IPS DF 6.9 (cell line): ENCODE measurements around the gene KDM2A.

ENCODE experiments used
- DNase-seq: peaks from one replicate; pipeline ENCODE4 v3.0.0-alpha.2; 2013; ENCODE audit warnings: low read depth, low spot score
- H3K27ac ChIP-seq: one replicate; pipeline ENCODE4 v1.5.1; 2013; ENCODE audit warnings: low read length, control low read depth
- H3K27me3 ChIP-seq: 2 replicates; pipeline ENCODE4 v1.6.1; 2013; ENCODE audit warnings: mild to moderate bottlenecking, low read length; ENCODE audit not compliant: control insufficient read depth, insufficient read depth
- H3K36me3 ChIP-seq: 2 replicates; pipeline ENCODE4 v1.6.1; 2013; ENCODE audit warnings: low read length; ENCODE audit not compliant: control insufficient read depth, insufficient read depth
- H3K4me1 ChIP-seq: 2 replicates; pipeline ENCODE4 v1.6.1; 2013; ENCODE audit warnings: low read length; ENCODE audit not compliant: control insufficient read depth, insufficient read depth
- H3K4me3 ChIP-seq: 2 replicates; pipeline ENCODE4 v1.5.1; 2013; ENCODE audit warnings: mild to moderate bottlenecking, low read length
- H3K9me3 ChIP-seq: 2 replicates; pipeline ENCODE4 v1.6.1; 2013; ENCODE audit warnings: low read length, inconsistent platforms; ENCODE audit not compliant: control insufficient read depth, insufficient read depth
- WGBS: extraction: QIAGEN DNeasy Blood & Tissue Kit; methylation state at CpG from one replicate; pipeline ENCODE4 v1.1.7; 2013; ENCODE audit warnings: mixed read lengths, missing lambda C conversion rate; ENCODE audit not compliant: insufficient read length, insufficient coverage; 5-methylcytosine and 5-hydroxymethylcytosine counted together

The KDM2A gene

DNA sequence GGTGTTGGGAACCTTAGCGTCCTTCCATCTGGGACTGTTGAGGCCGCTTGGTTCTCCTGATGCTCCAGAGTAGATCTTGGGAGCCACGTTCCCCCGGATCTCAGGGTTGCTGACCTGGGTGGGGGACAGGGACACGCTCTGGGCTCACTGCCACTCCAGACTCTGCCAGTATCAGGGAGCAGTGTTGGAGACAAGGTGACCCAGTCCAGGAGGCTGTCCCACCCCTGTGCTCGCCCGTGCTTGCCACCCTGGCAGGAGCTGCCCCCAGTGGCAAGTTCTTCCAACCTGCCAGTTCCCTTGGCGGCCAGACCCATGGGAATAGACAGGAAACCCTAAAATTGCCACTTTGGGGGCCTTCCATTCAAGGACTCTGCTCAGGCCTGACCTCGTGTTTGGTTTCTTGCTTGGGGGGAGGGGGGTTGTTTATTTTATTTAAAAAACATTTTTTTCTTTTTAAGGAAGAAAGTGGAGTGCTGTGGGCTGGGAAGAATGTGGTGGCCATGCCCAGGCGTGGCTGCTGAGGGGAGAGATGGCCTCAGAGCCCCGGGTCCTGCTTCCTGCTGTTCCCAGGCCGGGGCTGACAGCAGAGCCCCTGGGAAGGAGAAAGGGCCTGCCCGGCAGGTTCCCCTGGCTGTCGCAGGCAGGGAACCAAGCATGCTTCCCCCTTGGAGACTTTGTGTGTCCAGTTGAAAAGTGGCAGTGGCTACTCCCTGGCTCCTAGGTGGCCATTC, 154.4 kb downstream of the KDM2A start:
- WGBS, result no CpG with 5 or more reads among the region's 14 CpGs
- DNase-seq, result no peak
- Histone ChIP-seq H3K4me3 (no peak overlapping the region), H3K27ac (no peak overlapping the region), H3K36me3 (peaks cover 6% of the 10 kb centered on the region; the same call in 1 of the 2 replicates), H3K9me3 (no peaks in the 10 kb centered on the region), H3K27me3 (no peaks in the 10 kb centered on the region), H3K4me1 (peaks cover 16% of the 10 kb centered on the region)

DNA sequence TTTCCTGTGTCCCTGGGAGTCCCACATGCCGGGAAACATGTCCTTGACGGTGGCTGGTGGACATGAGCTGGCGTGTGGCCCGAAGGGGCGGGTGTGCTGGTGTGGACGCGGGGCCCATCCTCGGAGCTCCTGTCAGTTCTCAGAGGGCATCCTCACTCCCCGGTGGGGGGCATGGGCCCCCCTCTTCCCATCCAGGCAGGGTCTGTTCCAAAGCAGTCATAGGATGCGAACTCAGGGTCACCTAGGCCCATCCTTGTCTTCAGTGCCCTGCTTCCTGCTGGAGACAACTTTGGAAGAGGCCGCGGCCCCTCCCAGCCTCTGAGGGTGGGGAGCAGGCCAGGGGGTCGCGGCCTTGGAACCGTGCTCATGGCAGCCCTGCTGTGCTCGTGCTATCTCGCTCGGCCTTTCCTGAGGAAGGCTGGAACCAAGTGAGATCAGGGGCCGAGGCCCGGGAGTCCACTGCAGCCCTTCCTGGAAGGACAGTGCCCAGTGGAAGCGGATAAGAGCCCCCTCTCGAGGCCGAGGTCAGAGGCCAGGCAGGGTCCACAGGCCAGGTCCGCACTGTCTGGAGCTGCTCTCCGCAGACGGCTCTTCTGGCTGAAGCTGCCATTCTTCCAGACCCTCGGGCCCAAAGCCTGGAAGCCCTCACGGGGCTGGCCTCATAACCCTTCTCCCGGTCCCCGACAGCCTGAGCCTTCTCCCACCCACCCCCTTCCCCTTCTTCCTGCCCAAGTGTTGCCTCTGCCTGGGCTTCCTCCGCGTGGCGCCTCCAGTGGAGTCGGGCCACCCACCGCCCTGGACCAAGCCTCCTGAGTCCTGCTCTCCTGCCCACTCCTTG, 155.9 kb downstream of the KDM2A start:
- H3K36me3 ChIP-seq, result peaks cover 13% of the 10 kb centered on the region; the same call in 1 of the 2 replicates
- H3K4me3 ChIP-seq, result no peak overlapping the region
- no peaks in the 10 kb centered on the region for H3K9me3 ChIP-seq
- no CpG with 5 or more reads among the region's 35 CpGs for WGBS
- no peak overlapping the region for H3K27ac ChIP-seq
- DNase-seq, result no peak
- no peaks in the 10 kb centered on the region for H3K27me3 ChIP-seq
- peaks cover 12% of the 10 kb centered on the region for H3K4me1 ChIP-seq

GRCh38 chr11:67275606-67276409, 156.7 kb downstream of the KDM2A start:
- peaks cover 9% of the 10 kb centered on the region for H3K4me1 ChIP-seq
- H3K36me3 ChIP-seq, result peaks cover 22% of the 10 kb centered on the region; the same call in 1 of the 2 replicates
- no peak overlapping the region for H3K4me3 ChIP-seq
- no peak for DNase-seq
- WGBS, result no CpG with 5 or more reads among the region's 17 CpGs
- no peak overlapping the region for H3K27ac ChIP-seq
- no peaks in the 10 kb centered on the region for H3K9me3 ChIP-seq
- no peaks in the 10 kb centered on the region for H3K27me3 ChIP-seq

- no CpG with 5 or more reads among the region's 16 CpGs for WGBS
- Histone ChIP-seq H3K4me3 (no peak overlapping the region), H3K36me3 (peaks cover 22% of the 10 kb centered on the region)
Measured at GRCh38 chr11:67276781-67277230, 157.7 kb downstream of the KDM2A start.

GRCh38 chr11:67277231-67277961, 158.3 kb downstream of the KDM2A start:
- no peak overlapping the region for H3K27ac ChIP-seq
- peaks cover 5% of the 10 kb centered on the region for H3K4me1 ChIP-seq
- no peaks in the 10 kb centered on the region for H3K27me3 ChIP-seq
- no peaks in the 10 kb centered on the region for H3K9me3 ChIP-seq
- no CpG with 5 or more reads among the region's 24 CpGs for WGBS
- H3K4me3 ChIP-seq, result no peak overlapping the region
- DNase-seq, result no peak
- H3K36me3 ChIP-seq, result peaks cover 22% of the 10 kb centered on the region

More at GRCh38 chr11:67276781-67277230, 157.7 kb downstream of the KDM2A start:
- Histone ChIP-seq H3K9me3 (no peaks in the 10 kb centered on the region), H3K27me3 (no peaks in the 10 kb centered on the region), H3K27ac (no peak overlapping the region), H3K4me1 (peaks cover 6% of the 10 kb centered on the region)
- DNase-seq, result no peak

- H3K4me1 ChIP-seq, result peaks cover 5% of the 10 kb centered on the region
- H3K36me3 ChIP-seq, result peaks cover 27% of the 10 kb centered on the region
- no peaks in the 10 kb centered on the region for H3K27me3 ChIP-seq
- H3K9me3 ChIP-seq, result no peaks in the 10 kb centered on the region
- no CpG with 5 or more reads among the region's 14 CpGs for WGBS
- H3K27ac ChIP-seq, result no peak overlapping the region
- no peak for DNase-seq
- H3K4me3 ChIP-seq, result no peak overlapping the region
Measured at GRCh38 chr11:67278135-67278938, 159.3 kb downstream of the KDM2A start.

DNA sequence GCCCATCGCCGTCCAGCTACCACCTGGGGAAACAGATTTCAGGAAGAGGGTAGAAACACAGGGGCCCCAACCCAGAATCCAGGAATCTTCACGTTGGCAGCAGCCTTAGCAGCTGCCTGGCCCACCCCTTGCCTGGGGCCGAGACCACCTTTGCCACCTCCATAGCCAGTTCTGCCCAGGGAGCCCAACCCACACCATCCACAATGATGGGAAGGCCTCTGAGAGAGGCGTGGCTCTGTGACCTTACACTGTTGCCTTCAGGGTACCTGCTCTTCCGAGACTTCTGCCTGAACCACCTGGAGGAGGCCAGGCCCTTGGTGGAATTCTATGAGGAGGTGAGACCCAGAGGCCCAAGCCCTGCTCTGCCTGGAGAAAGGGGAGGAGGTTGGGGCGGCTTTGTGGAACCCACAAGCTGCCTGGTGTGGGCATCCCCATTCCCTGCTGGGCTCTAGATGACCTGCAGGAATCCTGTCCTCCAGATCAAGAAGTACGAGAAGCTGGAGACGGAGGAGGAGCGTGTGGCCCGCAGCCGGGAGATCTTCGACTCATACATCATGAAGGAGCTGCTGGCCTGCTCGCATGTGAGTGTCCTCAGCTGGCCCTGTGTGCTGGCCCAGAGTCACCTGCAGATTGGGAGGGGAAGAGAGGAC, 160.0 kb downstream of the KDM2A start:
- WGBS, result no CpG with 5 or more reads among the region's 14 CpGs
- Histone ChIP-seq H3K27ac (no peak overlapping the region), H3K4me3 (no peak overlapping the region), H3K9me3 (no peaks in the 10 kb centered on the region), H3K36me3 (peaks cover 31% of the 10 kb centered on the region), H3K4me1 (peaks cover 5% of the 10 kb centered on the region), H3K27me3 (no peaks in the 10 kb centered on the region)
- DNase-seq, result no peak

DNA sequence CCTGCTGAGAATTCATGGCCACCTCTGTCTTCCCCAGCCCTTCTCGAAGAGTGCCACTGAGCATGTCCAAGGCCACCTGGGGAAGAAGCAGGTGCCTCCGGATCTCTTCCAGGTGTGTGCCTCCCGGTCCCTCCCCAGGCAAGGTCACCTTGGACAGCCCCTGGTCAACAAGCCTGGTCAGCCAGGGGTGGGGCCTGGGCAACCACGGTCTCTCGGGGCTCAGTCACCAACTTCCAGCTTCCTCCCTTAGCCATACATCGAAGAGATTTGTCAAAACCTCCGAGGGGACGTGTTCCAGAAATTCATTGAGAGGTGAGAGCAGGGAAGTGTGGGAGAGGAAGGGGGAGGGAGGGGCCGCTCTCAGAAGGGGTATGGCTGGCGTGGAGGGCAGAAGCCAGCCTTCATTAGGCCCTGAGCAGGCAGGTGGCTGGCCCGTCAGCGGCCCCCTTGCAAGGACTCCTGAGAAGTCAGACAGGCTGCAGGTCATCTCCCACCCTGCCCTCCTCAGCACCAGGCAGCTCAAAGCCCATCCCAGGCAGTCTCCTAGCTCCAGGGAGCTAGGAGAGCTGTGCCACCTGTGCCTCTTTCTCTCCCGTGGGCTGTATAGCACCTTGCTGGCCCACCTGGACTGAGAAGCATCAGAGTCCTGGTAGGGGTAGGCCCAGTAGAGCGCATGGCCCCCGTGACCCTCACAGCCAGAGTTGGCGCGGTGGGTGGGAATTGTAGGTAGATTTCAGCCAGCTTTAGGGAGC, 160.7 kb downstream of the KDM2A start:
- no peak for DNase-seq
- no CpG with 5 or more reads among the region's 17 CpGs for WGBS
- Histone ChIP-seq H3K27ac (no peak overlapping the region), H3K4me1 (peaks cover 5% of the 10 kb centered on the region), H3K4me3 (no peak overlapping the region), H3K9me3 (no peaks in the 10 kb centered on the region), H3K36me3 (peaks cover 32% of the 10 kb centered on the region), H3K27me3 (no peaks in the 10 kb centered on the region)
